ENCODE results near the gene TERT.

The TERT gene

GRCh38 chr5:1208743-1209488, 86.0 kb downstream of the TERT start:
- H3K4me3 ChIP-seq (ENCODE audit: low read depth, low read length), result no peak overlapping the region

- H3K4me3 ChIP-seq (ENCODE audit: low read depth, low read length), result no peak overlapping the region
These were observed 86.6 kb downstream of the TERT start for GRCh38 chr5:1208221-1208742.

- no peak overlapping the region for H3K4me3 ChIP-seq (ENCODE audit: low read depth, low read length)
These were observed 87.3 kb downstream of the TERT start for GRCh38 chr5:1207555-1207954.

DNA sequence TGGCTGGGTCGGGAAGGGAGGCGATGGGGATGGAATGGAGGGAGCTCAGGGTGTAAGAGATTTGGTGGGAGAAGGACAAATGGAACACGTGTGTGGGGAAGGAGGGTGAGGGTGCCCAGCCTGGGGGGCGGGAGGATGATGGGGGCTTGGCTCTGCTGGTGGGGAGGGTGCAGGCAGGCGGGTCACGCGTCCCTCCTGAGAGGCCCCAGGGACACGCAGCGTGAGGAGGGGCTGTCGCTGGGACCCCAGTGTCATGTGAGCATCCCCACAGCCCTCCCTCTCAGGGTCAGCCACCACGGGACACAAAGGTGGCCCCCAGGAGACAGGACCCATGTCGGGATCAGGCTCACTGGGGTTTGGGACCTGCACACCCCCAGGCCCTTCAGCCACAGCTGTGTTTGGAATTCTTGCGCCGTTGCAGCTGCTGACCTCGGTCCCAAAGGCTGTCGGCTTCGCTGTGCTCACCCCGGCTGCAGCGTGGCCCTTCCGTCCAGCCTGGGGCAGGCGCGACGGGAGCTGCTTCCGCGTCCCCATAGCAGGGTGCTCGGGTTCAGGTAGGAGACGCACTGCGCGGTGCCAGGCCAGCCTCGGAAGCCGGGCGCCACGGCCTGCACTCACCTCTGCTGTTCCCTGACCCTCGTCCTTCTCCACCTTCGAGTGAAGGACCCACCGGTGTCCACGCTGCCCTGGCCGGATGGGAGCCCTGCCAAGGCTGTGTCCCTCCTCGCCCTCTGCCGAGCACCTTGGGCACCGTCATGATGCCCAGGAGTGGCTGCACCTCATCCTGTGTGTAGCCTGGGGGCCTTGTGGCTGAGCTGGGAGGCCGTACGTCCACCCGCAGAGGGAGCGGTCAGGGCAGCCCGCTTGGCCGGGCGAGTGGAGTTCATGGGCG, 88.1 kb downstream of the TERT start:
- H3K4me3 ChIP-seq (ENCODE audit: low read depth, low read length), result no peak overlapping the region

DNA sequence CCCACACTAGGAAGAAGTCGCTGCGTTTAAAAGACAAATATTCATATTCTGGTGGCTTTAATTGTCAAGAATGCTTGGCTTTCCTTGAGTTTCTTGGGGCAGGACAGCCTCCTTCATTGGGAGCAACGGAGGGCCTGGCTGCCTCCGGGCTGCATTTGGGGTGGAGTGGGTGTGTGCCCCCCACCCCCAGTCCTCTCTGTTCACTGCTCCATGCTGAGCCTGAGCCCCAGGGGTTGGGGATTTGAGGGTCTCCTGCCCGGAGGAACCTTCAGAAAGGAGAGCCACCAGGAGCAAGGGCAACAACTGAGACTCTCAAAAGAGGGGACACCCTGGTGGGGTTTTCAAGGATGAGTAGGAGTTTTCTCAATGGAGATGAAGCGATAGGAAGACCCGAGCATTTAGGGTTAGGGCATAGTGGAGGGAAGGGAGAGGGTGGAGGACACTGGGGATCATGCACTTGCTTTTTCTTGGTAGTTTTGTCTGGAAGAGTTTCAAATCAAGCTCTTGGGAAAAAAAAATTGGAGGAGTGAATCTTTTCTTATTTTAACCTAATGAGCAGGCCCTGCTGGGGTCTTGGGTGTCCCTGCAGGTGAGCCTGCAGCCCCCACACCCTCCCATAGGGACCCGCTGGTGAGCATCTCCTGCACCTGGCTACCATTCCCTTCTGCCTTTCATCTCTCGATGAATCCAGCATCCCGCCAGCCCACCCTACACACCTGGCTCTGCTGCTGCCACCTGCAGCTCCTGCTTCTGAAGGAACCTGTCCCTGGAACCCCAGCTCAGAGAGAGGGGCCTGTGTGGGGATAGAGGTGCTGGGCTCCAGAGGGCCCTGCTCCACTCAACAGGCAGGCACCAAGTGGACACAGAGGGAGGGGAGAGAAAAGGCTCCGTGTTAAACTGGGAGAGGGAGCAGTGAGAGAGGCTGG, 89.3 kb downstream of the TERT start:
- H3K4me3 ChIP-seq (ENCODE audit: low read depth, low read length), result no peak overlapping the region

- H3K4me3 ChIP-seq (ENCODE audit: low read depth, low read length), result no peak overlapping the region
These were observed 90.1 kb downstream of the TERT start for GRCh38 chr5:1204693-1205242.

DNA sequence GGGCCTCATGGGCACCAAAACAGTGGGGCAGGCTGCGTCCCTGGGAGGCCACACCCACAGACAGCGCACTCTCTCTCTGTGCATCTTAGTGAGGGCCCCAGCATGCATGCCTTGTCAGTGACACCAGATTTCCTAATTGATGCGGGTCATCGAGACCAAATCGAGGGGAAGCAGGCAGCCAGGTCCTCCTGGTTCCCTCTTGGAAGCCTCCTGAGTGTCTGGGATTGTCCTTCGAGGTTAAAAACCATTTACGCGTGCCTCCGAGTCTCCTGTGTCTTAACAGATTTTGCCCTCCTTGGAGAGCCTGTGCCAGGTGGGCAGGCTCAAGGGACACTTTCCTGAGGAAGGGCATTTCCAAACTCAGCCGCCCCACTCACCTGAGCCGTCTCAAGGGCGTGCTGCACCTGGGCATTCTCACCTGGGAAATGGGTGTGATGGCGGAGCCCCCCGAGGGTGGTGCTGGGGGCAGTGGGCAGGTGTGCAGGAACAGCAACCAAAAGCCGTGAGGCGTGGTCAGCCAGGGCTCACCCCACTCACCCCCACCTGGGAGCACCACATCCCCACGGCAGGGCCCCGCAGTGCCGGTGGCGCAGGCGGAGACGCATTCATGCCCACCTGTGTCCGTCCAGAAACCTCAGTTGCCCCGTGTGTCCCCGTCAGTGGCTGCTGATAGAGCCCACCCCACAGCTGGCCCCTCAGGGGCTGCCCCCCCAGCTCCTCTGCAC, 90.7 kb downstream of the TERT start:
- H3K4me3 ChIP-seq (ENCODE audit: low read depth, low read length), result no peak overlapping the region

- H3K4me3 ChIP-seq (ENCODE audit: low read depth, low read length), result no peak overlapping the region
These were observed 91.4 kb downstream of the TERT start for GRCh38 chr5:1203311-1203967.
